Stimulated activated CD8-positive, alpha-beta memory T cell treated with anti-CD3 and anti-CD28 coated beads, Interleukin-7, amount 100 ng/mL, for 48 hours (primary cell): ENCODE results near the gene RARRES2.
A peak's percentile ranks its signal among the peaks of the same experiment; 100 is the strongest.

Experiments used
- DNase-seq, 2 donors: peaks; one replicate each; pipeline ENCODE4 v3.0.0-alpha.2; 2020; ENCODE audit warnings: low read depth in 1 of 2; ENCODE audit errors: extremely low read depth in 1 of 2

The RARRES2 gene

GRCh38 chr7:150377196-150377595 is 35.8 kb upstream of the RARRES2 start:
- no peak for DNase-seq

GRCh38 chr7:150376560-150376959 is 35.1 kb upstream of the RARRES2 start:
- no peak for DNase-seq

GRCh38 chr7:150375662-150376521 is 34.5 kb upstream of the RARRES2 start:
- DNase-seq: no peak

GRCh38 chr7:150374472-150374871 is 33.0 kb upstream of the RARRES2 start:
- DNase-seq: no peak

GRCh38 chr7:150374026-150374425 is 32.6 kb upstream of the RARRES2 start:
- no peak for DNase-seq

GRCh38 chr7:150373049-150373801 is 31.8 kb upstream of the RARRES2 start:
- no peak for DNase-seq

GRCh38 chr7:150372271-150373048 is 31.0 kb upstream of the RARRES2 start:
- no peak for DNase-seq

- no peak for DNase-seq
These were observed 30.5 kb upstream of the RARRES2 start for GRCh38 chr7:150371996-150372270.

GRCh38 chr7:150371131-150371995 is 29.9 kb upstream of the RARRES2 start:
- DNase-seq: no peak

GRCh38 chr7:150370612-150371071 is 29.2 kb upstream of the RARRES2 start:
- DNase-seq: no peak

GRCh38 chr7:150369748-150370501 is 28.5 kb upstream of the RARRES2 start:
- no peak for DNase-seq

GRCh38 chr7:150368884-150369747 is 27.7 kb upstream of the RARRES2 start:
- DNase-seq: no peak

GRCh38 chr7:150368096-150368883 is 26.9 kb upstream of the RARRES2 start, which contains the start of gene REPIN1:
TSS of gene REPIN1 (plus strand) at chr7:150368822. CDS start at chr7:150369712, 890 bp downstream.
- DNase-seq: peak; percentile 69 to 79

GRCh38 chr7:150367677-150368095 is 26.3 kb upstream of the RARRES2 start:
- no peak for DNase-seq

- DNase-seq: no peak
These were observed 24.4 kb upstream of the RARRES2 start for GRCh38 chr7:150365673-150366398.

GRCh38 chr7:150365194-150365593 is 23.8 kb upstream of the RARRES2 start:
- DNase-seq: no peak

- DNase-seq: no peak
These were observed 22.4 kb upstream of the RARRES2 start for GRCh38 chr7:150363872-150364271.
